Stimulated activated CD4-positive, alpha-beta T cell treated with anti-CD3 and anti-CD28 coated beads, Interleukin-4, amount 100 ng/mL, for 24 hours (primary cell): Measurements from ENCODE around the gene ATF7.
"Not testable (repeated sequence)": the region's sequence is repeated elsewhere in the genome, so short reads cannot be mapped to it uniquely, and the experiment has no call there.

Experiments
- DNase-seq: peaks from one replicate; pipeline ENCODE4 v3.0.0-alpha.2; 2020

The ATF7 gene

GRCh38 chr12:53593707-53594106, 32.5 kb downstream of the ATF7 start:
- DNase-seq = no peak

- DNase-seq = no peak
These were observed 33.2 kb downstream of the ATF7 start for GRCh38 chr12:53593031-53593430.

GRCh38 chr12:53592426-53592825, 33.8 kb downstream of the ATF7 start:
- no peak for DNase-seq

GRCh38 chr12:53591301-53592206, 34.6 kb downstream of the ATF7 start:
- DNase-seq = no peak

- no peak for DNase-seq
These were observed 35.5 kb downstream of the ATF7 start for GRCh38 chr12:53590652-53591051.

GRCh38 chr12:53589915-53590314, 36.3 kb downstream of the ATF7 start:
- no peak for DNase-seq

GRCh38 chr12:53589423-53589822, 36.8 kb downstream of the ATF7 start:
- no peak for DNase-seq

- DNase-seq = no peak
These were observed 38.1 kb downstream of the ATF7 start for GRCh38 chr12:53588123-53588522.

- no peak for DNase-seq
These were observed 39.4 kb downstream of the ATF7 start for GRCh38 chr12:53586745-53587144.

GRCh38 chr12:53585448-53586125, 40.6 kb downstream of the ATF7 start:
- no peak for DNase-seq

- DNase-seq = no peak
These were observed 46.6 kb downstream of the ATF7 start for GRCh38 chr12:53579545-53579955.

GRCh38 chr12:53578783-53579182, 47.4 kb downstream of the ATF7 start:
- DNase-seq = no peak

GRCh38 chr12:53577941-53578352, 48.2 kb downstream of the ATF7 start:
- DNase-seq = no peak

GRCh38 chr12:53575502-53576249, 50.5 kb downstream of the ATF7 start:
- DNase-seq = no peak

- DNase-seq = no peak
These were observed 53.9 kb downstream of the ATF7 start for GRCh38 chr12:53572134-53572758.

GRCh38 chr12:53571295-53571694, 54.9 kb downstream of the ATF7 start:
- no peak for DNase-seq

GRCh38 chr12:53568809-53569557, 57.2 kb downstream of the ATF7 start:
- DNase-seq = no peak

GRCh38 chr12:53567961-53568808, 58.0 kb downstream of the ATF7 start:
- DNase-seq = no peak

- not testable (repeated sequence) for DNase-seq
These were observed 60.8 kb downstream of the ATF7 start for GRCh38 chr12:53565376-53565775.

GRCh38 chr12:53564941-53565340, 61.2 kb downstream of the ATF7 start:
- no peak for DNase-seq

GRCh38 chr12:53564278-53564677, 61.9 kb downstream of the ATF7 start:
- no peak for DNase-seq
